ENCODE data around the gene SMO. TPM values are rescaled to one million over a fixed set of nuclear protein-coding genes. Genes with fewer than 3 reads are reported as not detected.

SMO gene
- total RNA-seq, 1 experiment from 2014 or later: 40.3 TPM

GRCh38 chr7:129199406-129199805 lies 11.0 kb downstream of the SMO start:
- H3K27ac ChIP-seq (ENCODE audit: low read depth, low read length, poor library complexity, severe bottlenecking): no peak overlapping the region
- BruUV-seq (replicated peaks): no TSS peak
- no peaks in the 10 kb centered on the region for H3K36me3 ChIP-seq (ENCODE audit: insufficient read depth, low read length, poor library complexity, severe bottlenecking)
- ChIA-PET POLR2A (ENCODE audit: low non-redundant PET) (no interaction called here), CTCF (interaction anchor here (0.7 kb wide), 1 partner anchor 8 kb away, joined by 4 read pairs; no protein-coding TSS in a partner anchor)
- intact Hi-C loops (cut with micrococcal nuclease; ENCODE audit: unreplicated experiment): no loop called here
- no peak overlapping the region for H3K4me3 ChIP-seq (ENCODE audit: low read depth, low read length, poor library complexity, severe bottlenecking)
- H3K4me1 ChIP-seq (ENCODE audit: insufficient read depth, low read length, poor library complexity, severe bottlenecking): no peaks in the 10 kb centered on the region
- DNase-seq (ENCODE audit: low spot score): no peak
- H3K27me3 ChIP-seq (replicated peaks; ENCODE audit: insufficient read depth, low read depth, low read length, poor library complexity): no peaks in the 10 kb centered on the region
- no peaks in the 10 kb centered on the region for H3K9me3 ChIP-seq (ENCODE audit: low read depth, low read length, poor library complexity, severe bottlenecking)
- TF ChIP-seq EZH2 (IDR thresholded peaks at IDR 0.05; ENCODE audit: borderline replicate concordance, low read depth, low read length, poor library complexity, severe bottlenecking) (no peak), CTCF (conservative IDR thresholded peaks at IDR 0.05; ENCODE audit: low read depth, low read length) (no peak)

GRCh38 chr7:129202058-129202777 lies 13.8 kb downstream of the SMO start:
- Histone ChIP-seq H3K4me1 (ENCODE audit: insufficient read depth, low read length, poor library complexity, severe bottlenecking) (no peaks in the 10 kb centered on the region), H3K27me3 (replicated peaks; ENCODE audit: insufficient read depth, low read depth, low read length, poor library complexity) (no peaks in the 10 kb centered on the region), H3K9me3 (ENCODE audit: low read depth, low read length, poor library complexity, severe bottlenecking) (no peaks in the 10 kb centered on the region), H3K36me3 (ENCODE audit: insufficient read depth, low read length, poor library complexity, severe bottlenecking) (peaks cover 7% of the 10 kb centered on the region), H3K27ac (ENCODE audit: low read depth, low read length, poor library complexity, severe bottlenecking) (no peak overlapping the region), H3K4me3 (ENCODE audit: low read depth, low read length, poor library complexity, severe bottlenecking) (no peak overlapping the region)
- TF ChIP-seq CTCF (conservative IDR thresholded peaks at IDR 0.05; ENCODE audit: low read depth, low read length) (no peak), EZH2 (IDR thresholded peaks at IDR 0.05; ENCODE audit: borderline replicate concordance, low read depth, low read length, poor library complexity, severe bottlenecking) (no peak)
- ChIA-PET POLR2A (ENCODE audit: low non-redundant PET) (no interaction called here), CTCF (no interaction called here)
- no peak for DNase-seq (ENCODE audit: low spot score)
- intact Hi-C loops (cut with micrococcal nuclease; ENCODE audit: unreplicated experiment): no loop called here
- BruUV-seq (replicated peaks): no TSS peak

GRCh38 chr7:129203050-129203741 lies 14.8 kb downstream of the SMO start:
- Histone ChIP-seq H3K36me3 (ENCODE audit: insufficient read depth, low read length, poor library complexity, severe bottlenecking) (peaks cover 7% of the 10 kb centered on the region), H3K9me3 (ENCODE audit: low read depth, low read length, poor library complexity, severe bottlenecking) (no peaks in the 10 kb centered on the region), H3K27me3 (replicated peaks; ENCODE audit: insufficient read depth, low read depth, low read length, poor library complexity) (no peaks in the 10 kb centered on the region), H3K4me3 (ENCODE audit: low read depth, low read length, poor library complexity, severe bottlenecking) (no peak overlapping the region), H3K4me1 (ENCODE audit: insufficient read depth, low read length, poor library complexity, severe bottlenecking) (no peaks in the 10 kb centered on the region), H3K27ac (ENCODE audit: low read depth, low read length, poor library complexity, severe bottlenecking) (no peak overlapping the region)
- ChIA-PET CTCF (no interaction called here), POLR2A (ENCODE audit: low non-redundant PET) (no interaction called here)
- intact Hi-C loops (cut with micrococcal nuclease; ENCODE audit: unreplicated experiment): no loop called here
- TF ChIP-seq EZH2 (IDR thresholded peaks at IDR 0.05; ENCODE audit: borderline replicate concordance, low read depth, low read length, poor library complexity, severe bottlenecking): no peak
- no peak for TF ChIP-seq CTCF (conservative IDR thresholded peaks at IDR 0.05; ENCODE audit: low read depth, low read length)
- no TSS peak for BruUV-seq (replicated peaks)
- no peak for DNase-seq (ENCODE audit: low spot score)

Data from A673 (cell line).